CD4-positive, alpha-beta T cell treated with Interleukin-12 subunit alpha and Interleukin-12 subunit beta, for 1 hour (primary cell): ENCODE results near the gene PIK3CB.
"Not testable (repeated sequence)": the region's sequence is repeated elsewhere in the genome, so short reads cannot be mapped to it uniquely, and the experiment has no call there.

Source experiments
- DNase-seq: peaks from one replicate; pipeline ENCODE4 v3.0.0-alpha.2; 2020

The PIK3CB gene

GRCh38 chr3:138732456-138732855 lies 102.3 kb downstream of the PIK3CB start:
- DNase-seq: no peak

GRCh38 chr3:138726946-138727730 lies 107.6 kb downstream of the PIK3CB start:
- no peak for DNase-seq

GRCh38 chr3:138726042-138726441 lies 108.7 kb downstream of the PIK3CB start:
- not testable (repeated sequence) for DNase-seq

- no peak for DNase-seq
Measured at GRCh38 chr3:138725116-138725515, 109.6 kb downstream of the PIK3CB start.

- DNase-seq: no peak
Measured at GRCh38 chr3:138724443-138724842, 110.3 kb downstream of the PIK3CB start.

- no peak for DNase-seq
Measured at GRCh38 chr3:138718849-138719248, 115.9 kb downstream of the PIK3CB start.

- DNase-seq: no peak
Measured at GRCh38 chr3:138717348-138717747, 117.4 kb downstream of the PIK3CB start.

GRCh38 chr3:138712086-138712485 lies 122.6 kb downstream of the PIK3CB start:
- no peak for DNase-seq

- no peak for DNase-seq
Measured at GRCh38 chr3:138705675-138706074, 129.1 kb downstream of the PIK3CB start.

- no peak for DNase-seq
Measured at GRCh38 chr3:138696666-138697370, 137.9 kb downstream of the PIK3CB start.

GRCh38 chr3:138694287-138695007 lies 140.3 kb downstream of the PIK3CB start:
- DNase-seq: no peak

- no peak for DNase-seq
Measured at GRCh38 chr3:138692152-138692551, 142.6 kb downstream of the PIK3CB start.

GRCh38 chr3:138691351-138691750 lies 143.4 kb downstream of the PIK3CB start:
- DNase-seq: no peak

GRCh38 chr3:138690036-138690435 lies 144.7 kb downstream of the PIK3CB start:
- DNase-seq: no peak

GRCh38 chr3:138688871-138689299 lies 145.8 kb downstream of the PIK3CB start:
- DNase-seq: peak; percentile 8

GRCh38 chr3:138687236-138687635 lies 147.5 kb downstream of the PIK3CB start:
- DNase-seq: no peak

- peak; percentile 4 for DNase-seq
Measured at GRCh38 chr3:138686771-138687221, 147.9 kb downstream of the PIK3CB start.

- no peak for DNase-seq
Measured at GRCh38 chr3:138684396-138684795, 150.3 kb downstream of the PIK3CB start.

GRCh38 chr3:138682648-138683047 lies 152.1 kb downstream of the PIK3CB start:
- DNase-seq: no peak

GRCh38 chr3:138681463-138682220 lies 153.1 kb downstream of the PIK3CB start:
- DNase-seq: no peak

GRCh38 chr3:138680974-138681373 lies 153.8 kb downstream of the PIK3CB start:
- not testable (repeated sequence) for DNase-seq

- no peak for DNase-seq
Measured at GRCh38 chr3:138678874-138679392, 155.8 kb downstream of the PIK3CB start.
